A375 (cell line): Measurements from ENCODE around the gene HEPH. TPM values are rescaled to one million over a fixed set of nuclear protein-coding genes. Genes with fewer than 3 reads are reported as not detected.

Source experiments
- total RNA-seq: library from RNA; depleted of rRNA; stranded (reverse); fragments of >200 nt; shearing (Covaris generic); gene quantifications from 2 replicates; pipeline ENCODE4 v1.2.3, GENCODE V29; 2014; rRNA removed

Gene HEPH
- total RNA-seq: not detected in 2 replicates

DNA sequence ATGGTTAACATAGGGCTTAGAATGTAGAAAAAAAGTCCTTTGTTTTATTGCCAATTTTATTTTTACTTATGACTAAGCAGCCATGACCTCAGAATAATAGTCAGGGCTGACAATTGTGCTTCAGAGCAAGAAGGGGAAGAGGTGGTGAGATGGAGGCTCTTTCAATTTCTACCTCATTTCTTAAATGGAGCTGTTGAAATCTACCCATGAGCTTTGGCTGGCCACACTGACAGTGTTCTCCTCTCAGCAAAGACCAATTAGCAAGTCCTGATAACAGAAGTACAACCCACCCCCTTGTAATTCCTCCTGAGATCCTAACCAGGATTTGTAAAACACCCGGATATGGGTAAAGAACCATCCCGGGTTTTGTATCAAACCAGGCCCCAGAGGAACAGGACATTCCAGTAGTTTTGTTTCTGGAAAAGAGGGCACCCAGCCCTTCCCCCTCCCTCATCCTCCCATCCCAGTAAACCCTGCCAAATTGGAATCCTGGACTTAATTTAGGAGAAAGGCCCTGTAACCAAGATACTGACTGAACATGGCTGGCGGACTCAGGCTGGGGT lies at the start of gene HEPH:
Gene HEPH, plus strand, starts transcription at position 399 of the 563 bp plus-strand sequence. CDS start 6,324 bp downstream, outside the sequence.

Other genes starting within 250 kb of the HEPH start
- not detected in 2 replicates for gene VSIG4, start 124.2 kb upstream of the HEPH start, total RNA-seq